ENCODE measurements around the gene MTUS2.
A peak's percentile ranks its signal among the peaks of the same experiment; 100 is the strongest.

MTUS2 gene

GRCh38 chr13:29496241-29496712 is 676.1 kb downstream of the MTUS2 start:
- peak; percentile 59 to 92 for DNase-seq (ENCODE audit: low read depth in 1 of 2, low spot score in 1 of 2)
- H3K27ac ChIP-seq (replicated peaks) = peak overlapping the region; percentile 20; the same call in 1 of the 2 replicates
- H3K4me3 ChIP-seq (replicated peaks; ENCODE audit: insufficient read depth, low read length) = peak overlapping the region; percentile 20
- TF ChIP-seq CTCF (IDR thresholded peaks at IDR 0.05; ENCODE audit: insufficient read depth, low read length) = no peak
- TF ChIP-seq SPI1 (IDR thresholded peaks at IDR 0.05; ENCODE audit: borderline replicate concordance, low read depth) = peak; percentile 96
- TF ChIP-seq POLR2AphosphoS5 (IDR thresholded peaks at IDR 0.05; ENCODE audit: low read depth) = peak; percentile 64
- peak; percentile 91 for TF ChIP-seq GABPA (IDR thresholded peaks at IDR 0.05; ENCODE audit: low read depth)
- TF ChIP-seq REST (IDR thresholded peaks at IDR 0.05; ENCODE audit: insufficient replicate concordance, low read depth) = no peak
- H3K27me3 ChIP-seq (ENCODE audit: insufficient read depth, poor library complexity, severe bottlenecking) = no peaks in the 10 kb centered on the region

- no peak for DNase-seq (ENCODE audit: low read depth in 1 of 2, low spot score in 1 of 2)
Measured at GRCh38 chr13:29497137-29497654, 677.1 kb downstream of the MTUS2 start.

More at GRCh38 chr13:29497137-29497654, 677.1 kb downstream of the MTUS2 start:
- no peak overlapping the region for H3K4me3 ChIP-seq (replicated peaks; ENCODE audit: insufficient read depth, low read length)
- H3K27ac ChIP-seq (replicated peaks) = no peak overlapping the region; the same call in none of the 2 replicates
- no peaks in the 10 kb centered on the region for H3K27me3 ChIP-seq (ENCODE audit: insufficient read depth, poor library complexity, severe bottlenecking)
- TF ChIP-seq POLR2AphosphoS5 (IDR thresholded peaks at IDR 0.05; ENCODE audit: low read depth) (no peak), GABPA (IDR thresholded peaks at IDR 0.05; ENCODE audit: low read depth) (no peak), REST (IDR thresholded peaks at IDR 0.05; ENCODE audit: insufficient replicate concordance, low read depth) (no peak), SPI1 (IDR thresholded peaks at IDR 0.05; ENCODE audit: borderline replicate concordance, low read depth) (no peak), CTCF (IDR thresholded peaks at IDR 0.05; ENCODE audit: insufficient read depth, low read length) (no peak)

All from HL-60 (cell line).